GM18867 (cell line): ENCODE data around the gene PSMB8.
"Not testable (repeated sequence)": the region's sequence is repeated elsewhere in the genome, so short reads cannot be mapped to it uniquely, and the experiment has no call there.

ENCODE experiments used
- ATAC-seq: cut with Tn5 transposase; IDR thresholded peaks from one replicate; pipeline ENCODE4 v1.9.1; 2021; ENCODE audit warnings: mild to moderate bottlenecking, moderate library complexity; ENCODE audit not compliant: unreplicated experiment

PSMB8 gene

GRCh38 chr6:32843979-32844838 is at the start of gene PSMB8:
PSMB8 (minus strand) TSS chr6:32844047; CDS start chr6:32843996, 51 bp downstream.
- ATAC-seq: peak; percentile 72

DNA sequence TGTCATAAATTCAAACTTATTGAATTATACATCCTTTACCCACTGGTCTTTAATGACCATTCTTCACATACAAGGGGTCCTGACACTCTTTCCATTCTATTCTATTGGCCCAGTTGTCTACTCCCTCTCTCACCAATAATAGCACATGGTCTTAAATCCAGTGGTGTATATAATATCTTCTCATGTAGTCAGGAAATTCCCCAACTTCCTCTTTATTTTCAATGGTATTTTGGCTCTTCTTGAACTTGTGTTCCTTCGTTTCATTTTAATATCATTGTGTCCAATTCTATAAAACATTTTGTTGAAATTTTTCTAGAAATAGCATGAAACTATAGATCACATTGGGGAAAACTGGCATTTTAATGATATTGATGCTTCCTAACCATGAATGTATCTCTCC is 47.0 kb upstream of the PSMB8 start:
- ATAC-seq: no peak

- no peak for ATAC-seq
Observed at GRCh38 chr6:32889533-32889932, 45.7 kb upstream of the PSMB8 start.

- ATAC-seq: no peak
Observed at GRCh38 chr6:32888576-32888975, 44.7 kb upstream of the PSMB8 start.

GRCh38 chr6:32887616-32888015 is 43.8 kb upstream of the PSMB8 start:
- ATAC-seq: no peak

- no peak for ATAC-seq
Observed at GRCh38 chr6:32886681-32887383, 43.0 kb upstream of the PSMB8 start.

DNA sequence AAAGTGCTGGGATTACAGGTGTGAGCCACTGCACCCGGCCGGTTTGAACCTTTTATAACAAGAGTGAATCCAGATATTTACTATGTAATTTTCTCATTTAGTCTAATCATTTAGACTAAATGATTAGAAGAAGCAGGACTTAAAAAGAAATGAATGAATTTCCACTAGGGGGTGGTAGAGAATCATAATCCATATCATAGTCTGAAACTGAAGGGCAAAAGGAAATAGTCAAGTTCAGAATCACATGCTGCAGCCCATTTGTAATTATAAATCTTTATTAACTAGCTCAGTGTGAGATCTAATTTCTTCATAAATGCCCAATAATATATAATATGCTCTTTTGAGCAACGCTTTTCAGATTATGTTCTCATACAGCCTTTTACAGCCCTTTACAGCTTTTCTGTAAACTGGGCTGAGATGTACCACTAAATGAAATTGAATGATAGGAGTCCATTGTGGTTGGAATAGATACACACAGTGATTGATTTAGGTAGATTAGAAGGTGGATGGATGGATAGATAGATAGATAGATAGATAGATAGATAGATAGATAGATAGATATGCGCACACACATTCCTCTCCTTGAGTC is 41.9 kb upstream of the PSMB8 start:
- no peak for ATAC-seq

- no peak for ATAC-seq
Observed at GRCh38 chr6:32883789-32884188, 39.9 kb upstream of the PSMB8 start.

GRCh38 chr6:32882879-32883250 is 39.0 kb upstream of the PSMB8 start:
- no peak for ATAC-seq

- not testable (repeated sequence) for ATAC-seq
Observed at GRCh38 chr6:32880962-32881361, 37.1 kb upstream of the PSMB8 start.

- ATAC-seq: no peak
Observed at GRCh38 chr6:32879691-32880090, 35.8 kb upstream of the PSMB8 start.

GRCh38 chr6:32876603-32877002 is 32.8 kb upstream of the PSMB8 start:
- no peak for ATAC-seq

DNA sequence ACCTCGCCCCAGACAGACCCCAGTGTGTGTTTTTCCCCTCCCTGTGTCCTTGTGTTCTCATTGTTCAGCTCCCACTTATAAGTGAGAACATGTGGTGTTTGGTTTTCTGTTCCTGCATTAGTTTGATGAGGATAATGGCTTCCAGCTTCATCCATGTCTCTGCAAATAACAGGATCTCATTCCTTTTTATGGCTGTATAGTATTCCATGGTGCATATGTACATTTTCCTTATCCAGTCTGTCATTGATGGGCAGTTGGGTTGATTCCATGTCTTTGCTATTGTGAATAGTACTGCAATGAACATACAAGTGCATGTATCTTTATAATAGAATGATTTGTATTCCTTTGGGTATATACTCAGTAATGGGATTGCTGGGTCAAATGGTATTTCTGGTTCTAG is 30.1 kb upstream of the PSMB8 start:
- not testable (repeated sequence) for ATAC-seq

DNA sequence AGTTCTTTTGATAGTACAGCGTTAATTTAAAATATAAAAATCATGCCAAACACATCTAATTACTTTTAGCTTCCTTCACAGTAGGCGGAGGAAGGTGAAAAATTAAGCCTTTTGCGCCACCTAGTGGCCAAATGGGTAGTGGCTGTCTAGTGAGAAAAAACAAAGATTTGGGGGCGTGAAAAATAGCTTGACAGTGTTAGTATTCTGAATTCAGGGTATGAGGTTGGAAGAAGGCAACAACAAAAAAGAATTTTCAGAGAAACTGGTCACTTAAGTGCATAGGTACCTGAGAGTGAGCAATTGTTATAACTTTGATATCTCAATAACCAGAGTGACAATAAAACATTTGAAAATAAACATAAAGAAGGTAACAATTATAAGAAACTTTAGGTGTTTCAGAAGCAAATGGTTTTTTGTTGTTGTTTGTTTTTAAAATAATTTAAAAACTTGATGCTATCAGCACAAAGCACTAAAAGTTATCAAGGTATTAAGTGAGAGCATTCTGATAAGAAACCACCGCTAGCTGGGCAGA is 24.5 kb upstream of the PSMB8 start:
- no peak for ATAC-seq

DNA sequence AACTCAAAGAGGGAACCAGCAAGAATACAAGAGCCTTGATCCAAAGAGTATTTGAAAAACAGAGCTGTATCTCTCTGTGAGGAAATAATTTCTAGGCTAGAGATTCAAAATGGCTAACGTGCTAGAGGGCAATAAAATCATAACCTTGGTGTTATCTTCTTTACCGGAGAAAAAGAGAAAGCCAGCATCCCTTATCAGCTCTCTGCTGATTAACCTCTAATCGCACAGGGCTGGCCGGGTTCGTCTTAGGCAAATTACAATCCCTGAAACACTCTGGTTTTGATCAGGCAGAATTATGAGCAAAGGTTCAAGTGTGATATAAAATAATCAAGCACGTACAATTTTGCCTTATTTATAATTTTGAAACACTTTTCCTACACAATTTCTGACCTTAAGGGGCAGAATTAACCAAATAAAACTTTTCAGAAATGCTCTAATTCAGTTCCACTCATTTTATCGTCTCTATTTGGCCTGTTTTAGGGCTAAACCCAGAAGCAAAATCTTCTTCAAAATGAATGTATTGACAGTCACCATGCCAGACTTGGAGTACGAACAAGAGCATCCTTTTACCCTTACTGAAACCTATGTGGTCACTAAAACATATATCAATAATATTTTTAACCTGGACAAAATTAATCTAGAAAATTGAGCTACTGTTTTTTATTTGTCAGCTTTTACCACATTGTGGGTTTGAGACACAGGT is 23.9 kb upstream of the PSMB8 start:
- ATAC-seq: no peak

GRCh38 chr6:32867022-32867477 is 23.2 kb upstream of the PSMB8 start:
- no peak for ATAC-seq

GRCh38 chr6:32865724-32866443 is 22.0 kb upstream of the PSMB8 start:
- no peak for ATAC-seq

- ATAC-seq: no peak
Observed at GRCh38 chr6:32862725-32863124, 18.9 kb upstream of the PSMB8 start.

- no peak for ATAC-seq
Observed at GRCh38 chr6:32860674-32861073, 16.8 kb upstream of the PSMB8 start.

- ATAC-seq: no peak
Observed at GRCh38 chr6:32858194-32858593, 14.3 kb upstream of the PSMB8 start.
